Measurements from ENCODE around the gene RC3H1. TPM values are rescaled to one million over a fixed set of nuclear protein-coding genes. Genes with fewer than 3 reads are reported as not detected.
A peak's percentile ranks its signal among the peaks of the same experiment; 100 is the strongest.

RC3H1 gene
- total RNA-seq, 1 donor from 2014 or later, result 19.1 TPM

DNA sequence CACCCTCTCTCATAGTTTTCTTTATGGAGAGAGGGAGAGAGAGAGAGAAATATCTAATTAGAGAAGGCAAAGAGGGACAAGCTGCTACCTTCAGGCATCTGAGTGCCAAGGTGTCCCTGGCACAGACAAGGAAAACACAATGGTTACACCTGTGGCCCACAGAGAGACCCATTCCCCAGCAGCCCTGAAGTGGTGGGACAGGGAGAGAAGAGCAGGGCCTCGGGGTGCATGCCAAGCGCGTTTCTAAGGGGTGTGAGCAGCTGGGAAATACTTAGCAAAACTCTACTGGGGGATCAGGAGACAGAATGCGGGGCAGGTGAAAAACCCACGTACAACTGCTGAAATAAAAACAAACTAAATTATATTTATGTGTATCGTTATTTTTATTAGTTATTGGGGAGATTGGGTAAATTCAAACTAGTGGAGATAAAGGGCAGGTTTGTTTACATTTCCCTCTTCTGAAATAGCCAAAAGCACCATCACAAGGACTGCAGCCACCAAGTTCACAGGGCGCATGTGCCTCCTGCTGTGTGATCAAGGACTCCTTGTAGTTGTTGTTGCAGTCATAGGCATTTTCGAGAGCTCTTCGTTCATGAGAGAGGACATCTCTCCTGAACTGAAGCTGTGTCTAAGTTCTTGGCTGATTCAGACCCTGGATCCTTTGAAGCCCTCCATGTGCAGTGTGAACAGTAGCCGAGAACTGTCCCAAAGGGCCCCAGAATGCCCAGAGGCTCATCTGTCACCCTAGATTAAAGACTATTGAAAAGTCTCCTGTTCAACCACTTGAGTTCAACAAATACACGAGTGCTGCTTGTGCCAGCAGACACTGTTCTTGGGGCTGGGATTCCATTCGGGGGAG lies 104.3 kb downstream of the RC3H1 start:
- Histone ChIP-seq H3K27ac (replicated peaks) (no peak overlapping the region), H3K9me3 (replicated peaks) (no peaks in the 10 kb centered on the region), H3K4me3 (no peak overlapping the region), H3K27me3 (ENCODE audit: low read depth) (no peaks in the 10 kb centered on the region), H3K36me3 (no peaks in the 10 kb centered on the region), H3K4me1 (no peaks in the 10 kb centered on the region)
- TF ChIP-seq, protein P1, sequence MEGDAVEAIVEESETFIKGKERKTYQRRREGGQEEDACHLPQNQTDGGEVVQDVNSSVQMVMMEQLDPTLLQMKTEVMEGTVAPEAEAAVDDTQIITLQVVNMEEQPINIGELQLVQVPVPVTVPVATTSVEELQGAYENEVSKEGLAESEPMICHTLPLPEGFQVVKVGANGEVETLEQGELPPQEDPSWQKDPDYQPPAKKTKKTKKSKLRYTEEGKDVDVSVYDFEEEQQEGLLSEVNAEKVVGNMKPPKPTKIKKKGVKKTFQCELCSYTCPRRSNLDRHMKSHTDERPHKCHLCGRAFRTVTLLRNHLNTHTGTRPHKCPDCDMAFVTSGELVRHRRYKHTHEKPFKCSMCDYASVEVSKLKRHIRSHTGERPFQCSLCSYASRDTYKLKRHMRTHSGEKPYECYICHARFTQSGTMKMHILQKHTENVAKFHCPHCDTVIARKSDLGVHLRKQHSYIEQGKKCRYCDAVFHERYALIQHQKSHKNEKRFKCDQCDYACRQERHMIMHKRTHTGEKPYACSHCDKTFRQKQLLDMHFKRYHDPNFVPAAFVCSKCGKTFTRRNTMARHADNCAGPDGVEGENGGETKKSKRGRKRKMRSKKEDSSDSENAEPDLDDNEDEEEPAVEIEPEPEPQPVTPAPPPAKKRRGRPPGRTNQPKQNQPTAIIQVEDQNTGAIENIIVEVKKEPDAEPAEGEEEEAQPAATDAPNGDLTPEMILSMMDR (IDR thresholded peaks at IDR 0.05; ENCODE audit: borderline replicate concordance), result no peak
- intact Hi-C loops (cut with micrococcal nuclease), result no loop called here
- no peak for DNase-seq

DNA sequence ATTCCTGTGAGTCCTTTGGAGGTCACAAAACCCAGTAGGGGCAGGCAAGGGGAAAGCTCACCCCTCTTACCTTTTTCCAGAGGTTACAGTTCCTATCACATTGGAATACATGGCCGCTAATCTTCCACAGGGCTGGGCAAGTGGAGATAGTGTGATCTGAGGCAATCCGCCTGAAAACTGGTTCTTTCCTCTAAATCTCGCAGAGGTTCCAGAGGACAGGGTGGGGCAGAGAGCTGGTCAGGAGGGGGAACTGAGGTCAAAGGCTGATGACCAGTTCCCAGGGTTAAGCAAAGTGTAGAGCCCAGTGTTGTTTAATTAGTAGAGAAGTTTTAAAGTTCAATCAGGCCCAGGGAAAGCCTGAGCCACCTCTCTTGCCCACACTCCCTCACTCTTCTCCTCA lies 105.0 kb downstream of the RC3H1 start, which contains the start of gene SERPINC1:
SERPINC1 (minus strand) TSS at position 179 of the 400 bp plus-strand sequence; CDS start at position 111, 68 bp downstream.
- H3K36me3 ChIP-seq, result no peaks in the 10 kb centered on the region
- DNase-seq, result no peak
- no peak within 1 kb of the TSS for H3K4me3 ChIP-seq
- H3K27ac ChIP-seq (replicated peaks), result no peak within 1 kb of the TSS
- intact Hi-C loops (cut with micrococcal nuclease), result no loop called here
- H3K27me3 ChIP-seq (ENCODE audit: low read depth), result no peaks in the 10 kb centered on the region
- H3K4me1 ChIP-seq, result no peaks in the 10 kb centered on the region
- H3K9me3 ChIP-seq (replicated peaks), result no peaks in the 10 kb centered on the region
- TF ChIP-seq, protein P1 (IDR thresholded peaks at IDR 0.05; ENCODE audit: borderline replicate concordance), result no peak

DNA sequence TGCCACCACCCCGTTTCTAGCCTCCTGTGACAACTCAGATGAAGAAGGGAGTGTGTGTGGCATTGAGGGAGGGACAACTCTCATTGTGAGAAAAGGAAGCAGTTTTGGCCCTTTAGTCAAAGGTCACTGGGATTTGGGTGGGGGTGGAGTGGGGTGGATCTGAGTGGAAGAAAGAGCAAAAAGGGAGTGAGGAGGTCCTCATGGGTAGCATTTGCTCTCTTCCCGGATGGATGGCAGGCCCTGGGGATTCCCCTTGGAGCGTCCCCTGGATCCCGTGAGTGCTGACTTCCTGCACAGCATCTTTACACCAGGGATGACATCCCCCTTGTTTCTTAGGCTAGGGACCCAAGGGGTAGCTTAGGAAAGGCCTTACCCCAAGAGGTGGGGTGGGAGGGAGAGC lies 105.5 kb downstream of the RC3H1 start:
- intact Hi-C loops (cut with micrococcal nuclease), result no loop called here
- Histone ChIP-seq H3K36me3 (no peaks in the 10 kb centered on the region), H3K4me1 (no peaks in the 10 kb centered on the region), H3K4me3 (no peak overlapping the region), H3K27ac (replicated peaks) (no peak overlapping the region), H3K9me3 (replicated peaks) (no peaks in the 10 kb centered on the region), H3K27me3 (ENCODE audit: low read depth) (no peaks in the 10 kb centered on the region)
- TF ChIP-seq, protein P1 (IDR thresholded peaks at IDR 0.05; ENCODE audit: borderline replicate concordance), result no peak
- DNase-seq, result no peak

DNA sequence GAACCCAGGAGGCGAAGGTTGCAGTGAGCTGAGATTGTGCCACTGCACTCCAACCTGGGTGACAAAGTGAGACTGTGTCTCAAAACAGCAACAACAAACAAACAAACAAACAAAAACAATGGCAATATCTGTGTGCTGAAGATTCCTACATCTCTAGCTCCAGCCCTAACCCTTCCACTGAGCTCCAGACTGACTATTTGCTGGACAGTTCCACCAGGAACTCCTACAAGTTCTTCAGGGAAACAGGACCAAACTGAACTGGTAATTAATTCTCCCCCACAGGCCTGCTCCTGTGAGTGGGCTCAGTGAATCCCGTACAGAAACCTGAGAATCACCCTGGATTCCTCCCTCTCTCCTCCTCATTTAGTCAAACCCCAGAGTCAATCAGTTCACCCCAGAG lies 106.6 kb downstream of the RC3H1 start:
- Histone ChIP-seq H3K27ac (replicated peaks) (no peak overlapping the region), H3K4me1 (no peaks in the 10 kb centered on the region), H3K27me3 (ENCODE audit: low read depth) (no peaks in the 10 kb centered on the region), H3K9me3 (replicated peaks) (no peaks in the 10 kb centered on the region), H3K36me3 (no peaks in the 10 kb centered on the region), H3K4me3 (no peak overlapping the region)
- no peak for DNase-seq
- TF ChIP-seq, protein P1 (IDR thresholded peaks at IDR 0.05; ENCODE audit: borderline replicate concordance), result no peak
- intact Hi-C loops (cut with micrococcal nuclease), result no loop called here

DNA sequence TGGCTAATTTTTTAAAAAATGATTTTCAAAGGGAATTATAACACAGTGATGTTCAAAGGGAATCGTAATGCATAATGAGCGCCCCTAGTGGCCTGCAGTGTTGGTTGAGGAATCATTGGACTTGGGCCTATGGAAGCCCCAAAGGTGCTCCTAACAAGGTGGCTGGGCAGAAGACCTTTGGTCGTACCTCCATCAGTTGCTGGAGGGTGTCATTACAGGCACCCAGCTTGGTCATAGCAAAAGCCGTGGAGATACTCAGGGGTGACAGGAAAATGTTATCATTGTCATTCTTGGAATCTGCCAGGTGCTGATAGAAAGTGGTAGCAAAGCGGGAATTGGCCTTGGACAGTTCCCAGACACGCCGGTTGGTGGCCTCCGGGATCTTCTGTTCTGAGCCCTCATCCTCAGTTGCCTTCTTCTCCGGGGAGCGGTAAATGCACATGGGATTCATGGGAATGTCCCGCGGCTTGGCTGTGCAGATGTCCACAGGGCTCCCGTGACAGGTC lies 107.7 kb downstream of the RC3H1 start:
- Histone ChIP-seq H3K4me1 (no peaks in the 10 kb centered on the region), H3K9me3 (replicated peaks) (no peaks in the 10 kb centered on the region), H3K36me3 (no peaks in the 10 kb centered on the region), H3K4me3 (no peak overlapping the region), H3K27me3 (ENCODE audit: low read depth) (no peaks in the 10 kb centered on the region), H3K27ac (replicated peaks) (no peak overlapping the region)
- intact Hi-C loops (cut with micrococcal nuclease), result no loop called here
- DNase-seq, result no peak
- TF ChIP-seq, protein P1 (IDR thresholded peaks at IDR 0.05; ENCODE audit: borderline replicate concordance), result peak; percentile 41

All from left ventricle myocardium inferior (tissue), 1 donor.